Gastroesophageal sphincter (tissue), 4 donors: ENCODE results near the gene PLK3. TPM values are rescaled to one million over a fixed set of nuclear protein-coding genes. Genes with fewer than 3 reads are reported as not detected.

ENCODE experiments used
- ATAC-seq: fragments of 150-250 bp; one replicate; pipeline ENCODE4 v1.9.1; 2016; ENCODE audit warnings: mild to moderate bottlenecking, moderate library complexity
- H3K27ac ChIP-seq, 4 donors: fragments of 200-600 bp; sonication (generic) in 3 of 4; 1 replicate in 3 of 4; 2 replicates in 1 of 4; pipeline ENCODE4 v1.5.1; 2016 to 2019
- H3K27me3 ChIP-seq: fragments of 200-600 bp; sonication (generic); one replicate; pipeline ENCODE4 v1.5.1; 2019
- H3K36me3 ChIP-seq, 2 donors: fragments of 200-600 bp; sonication (generic); one replicate each; pipeline ENCODE4 v1.5.1; 2019; ENCODE audit warnings: control low read depth in 1 of 2
- H3K4me1 ChIP-seq, 3 donors: fragments of 200-600 bp; sonication (generic); 1 replicate in 2 of 3; 2 replicates in 1 of 3; pipeline ENCODE4 v1.5.1; 2016 to 2019; ENCODE audit warnings: control low read depth in 2 of 3
- H3K4me3 ChIP-seq, 2 donors: fragments of 200-600 bp; sonication (generic); one replicate each; pipeline ENCODE4 v1.5.1; 2019; ENCODE audit warnings: mild to moderate bottlenecking in 1 of 2, moderate library complexity in 1 of 2
- H3K9me3 ChIP-seq, 3 donors: fragments of 200-600 bp; sonication (generic); one replicate each; pipeline ENCODE4 v1.5.1; 2017 to 2019; ENCODE audit warnings: control low read depth in 2 of 3
- CTCF ChIP-seq, 4 experiments: fragments of 200-600 bp in 2 of 4; fragments of 450-650 bp in 2 of 4; sonication (generic) in 1 of 4; IDR thresholded peaks; one replicate each; pipeline ENCODE4 v1.5.1; 2017 to 2019; ENCODE audit warnings: antibody characterized with exemption in 4 of 4, mild to moderate bottlenecking in 2 of 4, moderate library complexity in 2 of 4
- EP300 ChIP-seq: sonication (generic); formaldehyde crosslinking; IDR thresholded peaks from one replicate; pipeline ENCODE4 v1.6.1; 2017; ENCODE audit warnings: antibody characterized with exemption, mild to moderate bottlenecking
- POLR2A ChIP-seq, 2 donors: fragments of 450-650 bp; IDR thresholded peaks; one replicate each; pipeline ENCODE4 v1.6.1; 2017; ENCODE audit warnings: antibody characterized with exemption in 2 of 2, mild to moderate bottlenecking in 2 of 2, moderate library complexity in 1 of 2
- POLR2AphosphoS5 ChIP-seq: sonication (generic); formaldehyde crosslinking; IDR thresholded peaks from one replicate; pipeline ENCODE4 v1.6.1; 2017; ENCODE audit warnings: antibody characterized with exemption
- WGBS, 2 donors: methylation state at CpG; one replicate each; pipeline ENCODE4 v1.1.5; 2018; ENCODE audit warnings: low coverage in 1 of 2; 5-methylcytosine and 5-hydroxymethylcytosine counted together
- total RNA-seq, 4 donors: library from RNA; depleted of rRNA; stranded (reverse); fragments of >200 nt; gene quantifications; one replicate each; pipeline ENCODE4 v1.1.0, GENCODE V29; 2016

PLK3 gene
- total RNA-seq, 4 donors from 2014 or later = 9.4 to 31.2 (median 12.0) TPM

- H3K4me3 ChIP-seq = no peak overlapping the region
- H3K27me3 ChIP-seq = no peaks in the 10 kb centered on the region
- no peak for ATAC-seq
- 89% methylated on average over 15 of the region's 70 CpGs; no CpG with 5 or more reads in 1 of the 2 donors for WGBS, 2 donors
- H3K4me1 ChIP-seq = peaks cover 17 to 89% (median 71%) of the 10 kb centered on the region in 3 donors
- no peaks in the 10 kb centered on the region for H3K9me3 ChIP-seq
- TF ChIP-seq POLR2AphosphoS5 (no peak), POLR2A (IDR thresholded peaks at IDR 0.05) (no peak), EP300 (no peak), CTCF (IDR thresholded peaks at IDR 0.05) (no peak)
- peak overlapping the region; percentile 95 to 99 (median 96) for H3K27ac ChIP-seq
- peaks cover 0 to 43% of the 10 kb centered on the region in 2 donors for H3K36me3 ChIP-seq
Observed at GRCh38 chr1:44806025-44806703, 6.0 kb downstream of the PLK3 start.

GRCh38 chr1:44806704-44807363 lies 6.7 kb downstream of the PLK3 start, which contains the start of gene DYNLT4:
Gene DYNLT4, minus strand, starts transcription at chr1:44807351. Its CDS starts 683 bp downstream, at chr1:44806668.
- ATAC-seq = no peak

GRCh38 chr1:44807364-44808062 lies 7.3 kb downstream of the PLK3 start:
- peaks cover 0 to 41% of the 10 kb centered on the region in 2 donors for H3K36me3 ChIP-seq
- peak; percentile 25 to 33 for TF ChIP-seq POLR2A (IDR thresholded peaks at IDR 0.05)
- TF ChIP-seq EP300 = no peak
- peak; percentile 86 for TF ChIP-seq POLR2AphosphoS5
- TF ChIP-seq CTCF (IDR thresholded peaks at IDR 0.05) = peak in 1 of 4 experiments; percentile 30
- H3K4me1 ChIP-seq = peaks cover 17 to 89% (median 73%) of the 10 kb centered on the region in 3 donors
- peak overlapping the region in 1 of 2 donors; percentile 44 for H3K4me3 ChIP-seq
- H3K27me3 ChIP-seq = no peaks in the 10 kb centered on the region
- peak; percentile 89 for ATAC-seq
- H3K9me3 ChIP-seq = no peaks in the 10 kb centered on the region
- 0% methylated on average over 1 of the region's 16 CpGs; no CpG with 5 or more reads in 1 of the 2 donors for WGBS, 2 donors
- peak overlapping the region; percentile 95 to 99 (median 96) for H3K27ac ChIP-seq

More at GRCh38 chr1:44806704-44807363, 6.7 kb downstream of the PLK3 start, which contains the start of gene DYNLT4:
- no peaks in the 10 kb centered on the region for H3K27me3 ChIP-seq
- 20 to 31% methylated on average over 2 to 3 of the region's 7 CpGs for WGBS, 2 donors
- peak within 1 kb of the TSS in 1 of 2 donors; percentile 44 for H3K4me3 ChIP-seq
- no peaks in the 10 kb centered on the region for H3K9me3 ChIP-seq
- TF ChIP-seq POLR2AphosphoS5 = no peak
- no peak for TF ChIP-seq POLR2A (IDR thresholded peaks at IDR 0.05)
- no peak for TF ChIP-seq EP300
- H3K36me3 ChIP-seq = peaks cover 0 to 43% of the 10 kb centered on the region in 2 donors
- H3K4me1 ChIP-seq = peaks cover 17 to 89% (median 74%) of the 10 kb centered on the region in 3 donors
- H3K27ac ChIP-seq = peak within 1 kb of the TSS; percentile 95 to 99 (median 96)

GRCh38 chr1:44808063-44808937 lies 8.1 kb downstream of the PLK3 start, which contains the start of gene BTBD19:
Gene BTBD19, plus strand, starts transcription at chr1:44808523. Its CDS starts 298 bp downstream, at chr1:44808821.
- Histone ChIP-seq H3K4me3 (peak within 1 kb of the TSS; percentile 1 to 44), H3K27me3 (no peaks in the 10 kb centered on the region), H3K4me1 (peaks cover 17 to 89% (median 75%) of the 10 kb centered on the region in 3 donors), H3K9me3 (no peaks in the 10 kb centered on the region), H3K36me3 (peaks cover 0 to 33% of the 10 kb centered on the region in 2 donors), H3K27ac (peak within 1 kb of the TSS; percentile 95 to 99 (median 96))
- 0 to 2% methylated on average over 1 to 9 of the region's 23 CpGs for WGBS, 2 donors
- ATAC-seq = peak; percentile 51
- TF ChIP-seq CTCF (IDR thresholded peaks at IDR 0.05) = no peak
- no peak for TF ChIP-seq POLR2AphosphoS5
- TF ChIP-seq POLR2A (IDR thresholded peaks at IDR 0.05) = peak in 1 of 2 donors; percentile 20
